Measurements from ENCODE around the gene APBA2.

APBA2 gene

DNA sequence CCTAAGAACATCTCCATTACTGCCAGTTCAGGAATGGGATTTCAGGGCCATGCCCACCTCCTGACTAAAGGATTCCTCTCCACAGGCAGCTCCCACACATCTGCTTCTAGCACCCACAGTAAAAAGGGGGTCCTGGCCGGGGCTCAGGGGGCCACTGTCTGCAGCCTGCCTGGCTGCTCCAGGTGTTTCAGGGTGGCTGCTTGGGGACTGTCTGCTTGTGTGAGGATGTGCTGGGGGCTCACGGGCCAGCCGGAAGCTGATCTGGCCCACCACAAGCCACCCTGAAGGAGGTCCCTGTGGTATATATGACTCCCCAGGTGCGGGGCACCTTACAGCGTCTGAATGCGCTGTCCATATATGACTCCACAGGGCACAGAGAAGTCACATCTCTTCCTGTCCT is 248.5 kb downstream of the APBA2 start:
- no peak for DNase-seq
- in situ Hi-C loops (cut with HindIII; ENCODE audit: low pct_ligation_motif_present, low pct_unique_long_range_greater_than_20kb, low sequenced_read_pairs) = no loop called here

DNA sequence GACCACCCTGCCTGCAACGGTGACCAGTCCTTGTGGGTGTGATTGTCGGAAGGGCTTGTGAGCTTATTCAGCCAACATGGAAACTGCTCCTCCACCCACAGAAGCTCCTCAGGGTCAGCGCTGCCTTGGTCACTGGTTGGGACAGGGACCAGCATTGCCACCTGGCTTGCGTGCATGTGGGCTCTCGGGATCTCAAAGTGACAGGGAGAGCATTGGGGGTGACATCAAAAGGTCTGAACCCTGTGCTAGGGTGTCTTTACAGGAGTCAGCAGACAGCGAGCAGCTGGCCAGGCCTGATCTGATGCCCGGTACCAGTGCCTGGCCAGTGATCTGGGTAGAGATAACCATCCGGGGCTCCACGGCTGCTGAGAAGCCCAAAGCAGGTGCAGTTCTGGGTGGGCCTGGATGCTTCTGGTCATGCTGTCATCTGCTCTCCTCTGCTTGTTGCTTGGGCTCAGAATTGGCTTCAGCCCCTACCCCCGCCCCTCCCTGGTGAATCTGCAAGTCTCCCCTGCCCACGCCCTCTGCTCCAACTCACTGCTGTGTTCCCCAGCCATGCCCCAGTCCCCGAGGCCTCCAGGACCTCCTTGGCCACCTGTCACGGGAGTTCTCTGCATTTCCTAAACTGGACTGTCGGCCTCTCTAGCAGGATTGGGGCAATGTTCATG is 249.0 kb downstream of the APBA2 start:
- in situ Hi-C loops (cut with HindIII; ENCODE audit: low pct_ligation_motif_present, low pct_unique_long_range_greater_than_20kb, low sequenced_read_pairs) = no loop called here
- DNase-seq = no peak

DNA sequence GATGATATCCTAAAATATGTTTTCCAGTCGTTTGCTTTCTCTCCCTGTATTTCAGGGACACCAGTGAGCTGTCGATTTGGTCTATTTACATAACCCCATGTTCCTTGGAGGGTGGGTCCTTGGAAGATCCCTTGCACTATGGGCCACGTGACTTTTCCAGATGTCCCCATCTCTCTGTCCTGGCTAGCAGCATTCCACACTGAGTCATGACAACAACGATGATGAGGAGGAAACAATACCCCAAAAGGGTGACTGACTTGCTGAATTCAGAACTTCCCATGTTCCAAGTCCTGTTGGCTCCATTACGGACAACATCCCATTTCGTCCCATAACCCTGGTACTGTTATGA is 249.5 kb downstream of the APBA2 start:
- in situ Hi-C loops (cut with HindIII; ENCODE audit: low pct_ligation_motif_present, low pct_unique_long_range_greater_than_20kb, low sequenced_read_pairs) = no loop called here
- DNase-seq = no peak

DNA sequence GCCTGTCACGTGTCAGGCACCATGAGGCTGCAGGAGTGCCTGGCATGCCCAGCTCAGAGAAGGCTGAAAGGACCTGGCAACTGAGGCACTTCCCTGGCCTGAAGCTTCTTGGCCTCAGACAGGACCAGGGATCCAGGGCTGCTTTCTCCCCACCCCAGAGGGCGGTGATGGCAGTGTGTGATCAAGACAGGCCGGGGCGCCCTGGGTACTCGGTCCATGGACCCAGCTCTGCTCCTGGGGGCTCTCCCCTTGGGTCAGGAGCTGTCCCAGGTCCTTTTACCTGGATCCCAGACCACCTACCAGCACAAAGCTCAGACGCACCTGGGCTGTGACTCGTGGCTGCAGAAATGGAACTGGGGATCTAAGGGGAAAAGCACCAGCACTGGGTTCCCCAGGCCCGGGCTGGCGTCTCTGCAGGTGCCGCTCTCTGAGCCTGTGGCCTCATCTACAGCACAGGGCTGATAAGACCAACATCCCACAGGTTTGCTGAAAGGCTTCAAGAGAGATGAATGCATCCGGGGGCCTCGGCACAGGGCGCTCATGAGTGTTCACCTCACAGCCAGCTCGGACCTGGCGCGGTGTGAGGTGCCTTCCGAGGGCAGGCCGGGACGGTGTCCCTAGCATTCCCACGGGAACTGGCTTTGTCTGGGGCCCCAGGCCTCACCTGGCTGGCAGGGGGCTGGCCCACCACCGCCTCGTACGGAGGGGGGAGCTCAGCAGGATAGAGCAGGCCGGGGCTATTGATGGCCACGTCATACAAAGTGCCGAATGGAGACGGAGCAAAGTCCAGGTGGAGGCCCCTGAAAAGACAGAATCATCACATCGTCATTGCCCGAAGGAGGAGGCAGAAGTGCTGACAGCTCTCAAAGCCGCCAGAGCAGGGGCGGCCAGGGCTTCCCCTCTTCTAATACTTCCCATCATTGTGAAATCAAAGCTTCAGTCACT is 250.2 kb downstream of the APBA2 start:
- in situ Hi-C loops (cut with HindIII; ENCODE audit: low pct_ligation_motif_present, low pct_unique_long_range_greater_than_20kb, low sequenced_read_pairs) = no loop called here
- no peak for DNase-seq

DNA sequence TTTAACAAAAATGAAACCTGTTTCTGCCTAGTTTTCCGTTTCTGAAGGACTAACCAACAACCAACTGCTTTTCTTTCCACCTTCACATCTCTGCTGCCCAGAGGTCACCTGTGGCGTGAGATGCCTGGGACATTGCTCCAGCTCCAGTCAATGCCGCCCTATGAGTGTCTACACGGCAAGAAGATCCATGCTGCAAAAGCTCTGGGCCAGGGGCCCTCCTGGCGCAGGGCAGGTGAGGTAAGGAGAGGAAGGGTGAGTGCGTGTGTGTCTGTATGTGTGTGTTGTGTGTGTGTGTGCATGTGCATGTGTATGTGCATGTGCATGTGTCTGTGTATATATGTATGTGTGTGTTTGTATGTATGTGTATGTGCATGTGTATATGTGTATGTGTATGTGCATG is 252.5 kb downstream of the APBA2 start:
- DNase-seq = no peak
- in situ Hi-C loops (cut with HindIII; ENCODE audit: low pct_ligation_motif_present, low pct_unique_long_range_greater_than_20kb, low sequenced_read_pairs) = no loop called here

DNA sequence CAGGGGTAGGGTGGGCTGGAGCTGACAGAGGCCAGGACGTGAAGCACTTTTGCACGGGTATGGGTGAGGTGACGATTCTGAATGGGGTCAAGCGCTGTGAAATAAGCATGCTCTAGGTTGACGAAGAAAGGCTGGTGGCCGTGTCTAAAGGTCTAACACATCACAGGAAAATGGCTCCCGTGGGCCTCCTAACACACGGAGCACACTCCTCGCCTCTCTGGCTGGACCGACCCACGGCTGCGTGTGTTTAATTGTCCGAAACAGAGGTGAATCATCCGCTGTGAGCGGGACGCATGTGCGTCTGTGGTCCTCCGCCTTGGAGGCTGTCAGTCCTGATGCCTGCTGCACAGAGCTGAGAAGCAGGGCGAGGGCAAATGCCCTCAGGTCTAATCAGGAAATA is 253.3 kb downstream of the APBA2 start:
- in situ Hi-C loops (cut with HindIII; ENCODE audit: low pct_ligation_motif_present, low pct_unique_long_range_greater_than_20kb, low sequenced_read_pairs) = no loop called here
- DNase-seq = no peak

DNA sequence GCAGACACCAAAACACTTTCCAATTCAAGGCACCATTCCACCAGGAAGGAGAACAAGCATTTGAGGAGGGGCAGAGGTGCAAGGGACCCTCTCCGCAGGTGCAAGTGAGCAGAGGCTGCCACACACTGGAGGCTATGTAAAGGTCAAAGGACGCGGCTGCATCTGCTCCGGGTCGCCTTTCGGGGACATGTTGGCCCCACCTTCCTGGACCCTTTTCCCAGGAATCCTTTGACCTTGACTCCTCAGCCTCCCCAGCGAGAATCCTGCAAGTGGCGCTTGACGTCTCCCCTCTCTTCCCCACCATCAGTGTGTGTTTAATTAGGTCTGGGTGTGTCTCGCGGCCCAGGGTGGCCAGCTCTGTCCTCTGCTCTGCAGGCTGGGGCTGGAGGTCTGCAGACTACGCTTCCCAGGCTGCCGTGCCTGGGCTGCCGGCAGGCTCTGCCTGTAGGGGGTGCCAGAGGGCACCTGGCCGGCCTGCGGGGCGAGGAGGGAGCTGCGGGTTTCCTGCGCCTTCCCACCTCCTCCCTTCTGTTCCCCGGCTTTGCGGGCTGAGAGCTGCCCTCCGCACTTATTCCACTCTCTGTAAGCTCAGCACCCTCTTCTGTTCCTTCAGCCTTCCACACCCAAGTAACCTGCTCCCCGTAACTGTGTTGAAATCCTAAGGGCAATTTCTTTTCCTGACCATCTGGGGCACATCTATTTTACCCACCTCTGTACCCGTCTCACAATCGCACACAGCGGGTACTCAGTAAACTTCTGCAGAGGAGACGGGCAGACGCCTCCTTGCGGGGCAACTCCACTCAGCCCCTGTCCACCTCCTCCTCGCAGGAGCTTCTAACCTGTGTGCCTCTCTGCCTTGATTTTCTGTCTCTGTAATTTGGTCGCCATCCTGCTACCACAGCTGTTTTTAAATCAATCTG is 254.0 kb downstream of the APBA2 start:
- peak; percentile 53 for DNase-seq
- in situ Hi-C loops (cut with HindIII; ENCODE audit: low pct_ligation_motif_present, low pct_unique_long_range_greater_than_20kb, low sequenced_read_pairs) = no loop called here

DNA sequence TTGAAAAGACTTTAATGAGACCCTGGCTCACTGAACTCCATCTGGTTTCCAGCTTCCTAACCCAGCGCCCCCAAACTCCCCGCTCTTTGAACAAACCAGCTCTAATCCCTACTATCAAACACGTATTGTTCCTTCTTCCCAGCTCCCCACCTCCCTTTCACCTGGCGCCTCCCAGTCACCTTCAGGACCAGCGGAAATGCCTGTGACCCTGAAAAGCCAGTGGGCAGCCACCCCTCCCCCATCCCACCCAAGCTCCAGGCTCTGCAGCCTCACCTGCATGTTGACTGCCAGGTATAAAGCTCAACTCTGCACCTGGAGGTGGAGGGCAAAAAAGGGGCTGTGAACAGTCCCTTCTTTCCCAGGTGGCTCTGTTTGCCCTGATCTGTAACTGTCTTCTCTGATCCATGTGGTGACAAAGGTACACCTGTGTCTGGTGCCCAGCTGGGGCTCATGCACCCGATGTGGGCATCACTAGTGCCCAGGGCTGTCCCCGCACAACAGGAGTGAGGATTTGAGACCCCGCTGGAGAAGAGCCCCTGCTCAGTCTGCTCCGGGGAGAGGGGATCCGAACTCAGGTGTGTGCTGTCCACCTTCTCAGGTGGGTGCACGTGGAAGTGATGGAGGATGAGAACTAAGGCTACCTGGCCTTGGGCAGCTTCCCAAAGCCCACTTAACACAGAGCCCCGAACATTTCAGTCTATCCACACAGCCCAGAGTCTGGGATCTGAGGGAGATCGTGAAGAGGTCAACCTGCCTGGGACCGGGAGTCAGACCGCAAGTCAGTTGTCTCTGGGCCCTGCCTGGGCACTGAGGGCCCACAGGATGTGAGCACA is 254.9 kb downstream of the APBA2 start:
- in situ Hi-C loops (cut with HindIII; ENCODE audit: low pct_ligation_motif_present, low pct_unique_long_range_greater_than_20kb, low sequenced_read_pairs) = no loop called here
- DNase-seq = no peak

DNA sequence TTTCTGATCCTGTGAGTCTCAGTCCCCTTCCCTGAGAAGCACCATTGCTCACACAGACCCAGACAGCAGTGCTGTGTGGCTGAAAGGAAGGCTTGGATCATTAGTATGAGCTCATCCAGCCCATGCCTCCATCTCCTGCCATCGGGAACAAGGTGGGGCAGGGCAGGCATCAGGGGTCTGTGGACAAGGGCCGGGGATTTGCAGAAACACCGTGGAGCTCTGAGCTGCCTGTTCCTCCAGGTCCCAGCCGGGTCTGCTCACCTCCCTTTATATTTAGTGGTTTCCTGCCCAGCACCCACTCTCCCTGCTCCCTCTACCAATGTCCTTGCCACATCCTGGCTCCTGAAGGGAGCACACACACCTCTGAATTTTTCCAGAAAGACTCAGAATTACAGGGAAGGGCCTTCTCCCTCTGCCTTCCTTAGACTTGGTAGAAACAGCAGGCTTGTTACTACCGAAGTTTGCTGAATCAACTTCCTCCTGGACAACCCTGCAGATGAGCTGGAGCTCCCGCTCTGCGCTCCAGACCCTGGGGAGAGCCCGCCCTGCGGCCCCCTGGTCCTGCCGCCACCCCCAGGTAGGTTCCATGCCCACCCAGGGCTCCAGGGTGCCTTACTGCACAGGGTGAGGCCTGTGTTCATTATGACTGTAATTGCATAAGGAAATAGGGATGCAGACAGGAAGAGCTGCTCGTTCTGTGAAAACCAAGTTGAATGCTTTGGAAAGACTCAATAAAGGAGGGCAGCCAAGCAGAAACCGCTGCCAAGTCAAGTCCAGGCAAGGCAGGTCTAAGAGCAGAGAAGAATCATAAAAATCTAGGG is 255.7 kb downstream of the APBA2 start:
- no peak for DNase-seq
- in situ Hi-C loops (cut with HindIII; ENCODE audit: low pct_ligation_motif_present, low pct_unique_long_range_greater_than_20kb, low sequenced_read_pairs) = no loop called here

DNA sequence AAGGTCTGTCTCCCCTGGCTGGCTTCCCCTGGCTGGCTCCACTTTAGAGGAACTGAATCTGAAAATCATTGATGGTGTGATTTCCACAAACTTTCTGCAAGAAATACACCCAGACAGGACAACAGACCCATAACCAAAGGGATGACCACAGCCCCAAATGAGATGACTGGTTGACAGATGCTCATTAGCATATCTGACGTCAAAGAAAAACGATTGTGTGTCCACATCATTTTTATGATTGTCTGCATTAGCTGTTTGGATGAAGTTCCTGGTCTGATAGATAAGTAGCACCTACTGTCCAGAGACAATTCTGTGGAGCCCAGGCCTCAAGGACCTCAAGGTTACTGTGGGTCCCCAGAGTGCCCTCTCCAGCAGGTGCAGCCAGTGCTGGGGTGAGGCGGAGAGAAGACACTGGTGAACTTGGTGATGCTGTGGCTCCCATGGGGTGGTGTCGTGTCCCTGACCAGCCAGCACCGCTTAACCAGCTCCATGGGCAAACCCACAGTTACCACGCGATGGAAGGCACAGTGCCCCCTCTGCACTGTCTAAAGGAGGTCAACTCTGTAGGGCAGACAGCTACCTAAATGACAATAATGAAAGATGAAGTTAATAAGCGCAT is 256.5 kb downstream of the APBA2 start:
- no peak for DNase-seq
- in situ Hi-C loops (cut with HindIII; ENCODE audit: low pct_ligation_motif_present, low pct_unique_long_range_greater_than_20kb, low sequenced_read_pairs) = no loop called here

DNA sequence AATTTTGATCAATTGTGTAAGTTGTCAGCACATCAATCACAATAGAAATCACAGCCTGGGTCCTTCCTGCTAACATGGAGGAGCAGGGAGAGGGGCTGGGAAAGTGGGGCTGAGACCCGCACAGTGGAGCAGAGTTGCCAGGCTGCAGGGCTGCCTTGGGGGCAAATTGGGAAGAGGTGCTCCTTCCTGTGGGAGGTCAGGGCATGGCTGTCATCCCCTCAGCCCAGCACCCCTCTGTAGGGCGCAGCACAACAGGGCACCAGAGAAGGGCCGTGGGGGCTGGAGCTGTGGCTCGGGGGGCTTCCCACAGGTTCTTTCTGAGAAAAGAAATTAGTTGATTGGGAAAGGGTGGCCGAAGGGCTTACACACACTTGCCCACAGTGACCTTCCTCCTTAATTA is 257.5 kb downstream of the APBA2 start:
- no peak for DNase-seq
- in situ Hi-C loops (cut with HindIII; ENCODE audit: low pct_ligation_motif_present, low pct_unique_long_range_greater_than_20kb, low sequenced_read_pairs) = no loop called here

DNA sequence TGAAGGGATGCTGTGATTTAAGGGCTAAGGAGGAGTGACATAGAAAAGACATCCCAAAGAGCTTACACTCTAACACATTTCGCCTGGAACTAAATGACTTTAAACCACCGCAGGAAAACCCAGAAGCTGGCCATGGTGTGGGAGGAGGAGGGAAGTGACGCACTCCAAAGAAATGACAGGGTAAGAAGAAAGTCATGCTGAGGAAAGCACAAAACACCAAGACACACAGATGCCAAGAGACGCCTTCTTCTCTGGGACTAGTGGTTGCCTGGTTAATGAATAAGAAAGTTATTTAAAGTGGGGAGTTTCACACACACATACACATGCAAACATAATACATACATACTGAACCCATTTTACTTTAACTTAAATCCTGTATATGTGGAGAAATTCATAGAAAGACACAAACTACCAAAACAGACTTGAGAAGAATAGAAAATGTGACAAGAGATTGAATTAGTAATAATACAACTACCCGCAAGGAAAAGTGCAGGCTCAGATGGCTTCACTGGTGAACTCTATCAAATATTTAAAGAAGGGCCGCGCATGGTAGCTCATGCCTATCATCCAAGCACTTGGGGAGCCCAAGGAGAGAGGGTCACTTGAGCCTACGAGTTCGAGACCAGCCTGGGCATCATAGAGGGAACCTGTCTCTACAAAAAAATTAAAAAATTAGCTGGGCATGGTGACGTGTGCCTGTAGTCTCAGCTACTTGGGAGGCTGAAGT is 258.3 kb downstream of the APBA2 start:
- DNase-seq = peak; percentile 93
- in situ Hi-C loops (cut with HindIII; ENCODE audit: low pct_ligation_motif_present, low pct_unique_long_range_greater_than_20kb, low sequenced_read_pairs) = no loop called here

DNA sequence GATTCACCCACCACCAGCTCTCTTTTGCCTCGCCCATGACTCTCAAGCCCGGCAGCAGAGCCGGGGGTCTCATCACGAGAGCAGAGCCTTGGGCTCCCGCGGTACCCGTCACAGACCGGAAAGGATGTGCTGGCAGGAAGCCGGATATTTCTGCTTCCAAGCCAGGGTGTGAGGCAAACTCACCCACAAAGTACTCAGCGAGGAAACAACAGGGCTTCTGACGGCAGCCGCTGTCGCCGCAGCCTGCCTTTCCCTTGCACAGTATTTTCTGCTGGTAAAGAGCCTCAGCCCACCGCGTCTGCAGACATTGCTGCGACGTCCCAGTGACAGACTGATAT is 263.9 kb downstream of the APBA2 start:
- in situ Hi-C loops (cut with HindIII; ENCODE audit: low pct_ligation_motif_present, low pct_unique_long_range_greater_than_20kb, low sequenced_read_pairs) = no loop called here
- no peak for DNase-seq

DNA sequence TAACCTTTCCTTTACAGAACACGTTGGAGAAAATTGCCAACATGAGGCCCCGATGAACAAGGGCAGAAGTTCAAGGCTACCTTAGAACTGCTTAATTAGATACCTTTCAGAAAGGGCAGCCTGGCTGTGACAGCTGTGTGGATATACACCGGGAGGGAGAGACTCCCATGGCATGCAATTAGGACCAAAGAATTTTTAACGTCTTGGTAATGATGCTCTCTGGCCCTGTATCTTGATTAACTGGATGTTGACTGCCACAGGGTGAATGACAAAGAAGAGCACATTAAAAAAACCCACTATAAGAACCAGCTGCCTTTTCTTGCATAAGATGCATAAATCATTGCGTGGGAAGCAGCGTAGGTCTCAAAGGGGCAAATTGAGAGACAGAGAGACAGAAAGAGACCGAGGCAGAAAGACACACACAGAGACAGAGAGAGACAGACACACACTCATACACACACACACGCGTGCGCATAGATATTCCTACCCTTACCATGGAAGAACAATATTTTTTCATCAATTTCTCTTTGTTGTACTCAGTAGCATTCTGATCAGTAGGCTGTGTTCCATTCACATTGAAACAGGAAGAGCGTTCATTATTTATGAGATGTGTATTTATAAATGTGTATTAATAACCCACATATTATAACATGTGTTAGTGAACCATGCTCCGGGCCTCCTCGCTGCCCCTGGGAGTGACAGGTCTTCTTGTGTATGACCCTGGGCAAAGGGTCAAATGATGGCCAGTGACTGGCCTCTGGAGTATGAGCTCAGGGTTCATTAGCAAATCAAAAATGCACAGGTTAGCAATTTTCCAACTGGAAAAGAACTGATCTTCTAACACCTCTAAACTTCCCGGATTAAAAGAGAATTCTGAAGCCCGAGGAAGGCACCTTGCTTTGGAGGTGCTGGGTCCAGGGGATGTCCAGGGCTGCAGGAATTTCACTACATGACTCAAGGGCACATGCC is 265.0 kb downstream of the APBA2 start:
- in situ Hi-C loops (cut with HindIII; ENCODE audit: low pct_ligation_motif_present, low pct_unique_long_range_greater_than_20kb, low sequenced_read_pairs) = no loop called here

DNA sequence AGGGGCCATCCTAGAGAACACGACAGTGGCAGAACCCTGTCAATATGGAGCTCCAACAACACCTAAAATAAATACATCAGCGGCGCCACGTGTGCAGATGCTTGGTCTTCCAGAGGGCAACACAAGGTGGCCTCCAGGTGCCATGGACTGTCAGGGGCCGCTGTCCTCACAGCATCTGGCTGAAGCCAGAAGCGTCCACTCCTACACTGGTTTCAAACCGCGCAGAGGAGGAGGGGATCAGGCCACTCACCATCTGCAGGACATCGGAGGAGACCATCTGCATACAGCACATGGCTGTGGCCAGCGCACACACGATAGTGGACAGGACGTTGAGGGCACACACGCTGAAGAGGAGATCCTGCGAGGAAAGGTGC is 265.7 kb downstream of the APBA2 start:
- no peak for DNase-seq
- in situ Hi-C loops (cut with HindIII; ENCODE audit: low pct_ligation_motif_present, low pct_unique_long_range_greater_than_20kb, low sequenced_read_pairs) = no loop called here

More for the DNA sequence above, 265.0 kb downstream of the APBA2 start:
- DNase-seq = no peak

DNA sequence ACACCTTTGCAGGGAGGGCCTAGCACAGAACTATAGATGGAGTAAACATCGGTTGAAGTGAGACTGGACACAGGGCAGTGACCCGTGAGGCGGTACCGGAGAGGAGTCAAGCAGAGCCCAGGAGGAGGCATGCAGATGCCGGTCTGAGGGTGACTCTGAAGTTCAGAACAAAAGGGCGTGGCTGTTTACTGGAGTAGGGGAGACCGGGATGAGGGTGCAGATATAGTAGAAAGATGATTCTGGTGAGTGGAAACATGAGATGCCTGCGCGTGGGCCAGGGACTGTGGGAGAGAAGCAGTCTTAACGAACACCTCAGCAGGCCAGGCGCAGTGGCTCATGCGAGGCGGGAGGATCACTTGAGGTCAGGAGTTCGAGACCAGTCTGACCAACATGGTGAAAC is 270.7 kb downstream of the APBA2 start:
- no peak for DNase-seq

More for the DNA sequence above, 270.7 kb downstream of the APBA2 start:
- in situ Hi-C loops (cut with HindIII; ENCODE audit: low pct_ligation_motif_present, low pct_unique_long_range_greater_than_20kb, low sequenced_read_pairs) = no loop called here

Data from ACHN (cell line).